A673 (cell line): ENCODE data around the gene PLD1. TPM values are rescaled to one million over a fixed set of nuclear protein-coding genes. Genes with fewer than 3 reads are reported as not detected.

Source experiments
- BruUV-seq: library from RNA; stranded (reverse); fragments of 400-500 nt; replicated peaks from 2 replicates; lab custom pipeline; 2021; lab: Mats Ljungman, UMichigan
- CTCF ChIA-PET: fragments of 300-600 bp; sonication (Branson Sonifier 250); formaldehyde crosslinking; loops from one replicate; lab custom pipeline; 2022; ENCODE audit warnings: antibody characterized with exemption; lab: Charles Lee
- POLR2A ChIA-PET: fragments of 300-600 bp; sonication (Branson Sonifier 250); formaldehyde crosslinking; loops from one replicate; lab custom pipeline; 2022; ENCODE audit warnings: antibody characterized with exemption; ENCODE audit not compliant: low non-redundant PET; lab: Charles Lee
- DNase-seq: peaks from one replicate; pipeline ENCODE4 v3.0.0-alpha.2; 2015; ENCODE audit warnings: low spot score
- H3K27ac ChIP-seq: fragments of 200-600 bp; sonication (generic); 2 replicates; pipeline ENCODE4 v1.5.1; 2016; ENCODE audit warnings: mixed run types, low read depth, mild to moderate bottlenecking, mixed read lengths, antibody characterized with exemption, low read length; ENCODE audit not compliant: poor library complexity, severe bottlenecking
- H3K27me3 ChIP-seq: fragments of 200-600 bp; sonication (generic); replicated peaks from 2 replicates; pipeline ENCODE4 v1.6.1; 2017; ENCODE audit warnings: mixed run types, low read depth, mild to moderate bottlenecking, mixed read lengths, antibody characterized with exemption, low read length; ENCODE audit not compliant: insufficient read depth, poor library complexity
- H3K36me3 ChIP-seq: fragments of 200-600 bp; sonication (generic); 2 replicates; pipeline ENCODE4 v1.6.1; 2016; ENCODE audit warnings: mixed run types, mild to moderate bottlenecking, mixed read lengths, antibody characterized with exemption, low read length; ENCODE audit not compliant: insufficient read depth, poor library complexity, severe bottlenecking
- H3K4me1 ChIP-seq: fragments of 200-600 bp; sonication (generic); 2 replicates; pipeline ENCODE4 v1.6.1; 2017; ENCODE audit warnings: mixed run types, mild to moderate bottlenecking, mixed read lengths, antibody characterized with exemption, low read length; ENCODE audit not compliant: insufficient read depth, poor library complexity, severe bottlenecking
- H3K4me3 ChIP-seq: fragments of 200-600 bp; sonication (generic); 2 replicates; pipeline ENCODE4 v1.5.1; 2016; ENCODE audit warnings: low read depth, mixed run types, mild to moderate bottlenecking, mixed read lengths, low read length; ENCODE audit not compliant: poor library complexity, severe bottlenecking
- H3K9me3 ChIP-seq: fragments of 200-600 bp; sonication (generic); 2 replicates; pipeline ENCODE4 v1.6.1; 2016; ENCODE audit warnings: mixed run types, low read depth, mild to moderate bottlenecking, mixed read lengths, antibody characterized with exemption, low read length; ENCODE audit not compliant: poor library complexity, severe bottlenecking
- EZH2 ChIP-seq: fragments of 200-600 bp; sonication (generic); IDR thresholded peaks from 2 replicates; pipeline ENCODE4 v1.6.1; 2017; ENCODE audit warnings: borderline replicate concordance, low read depth, mild to moderate bottlenecking, mixed read lengths, antibody characterized with exemption, low read length; ENCODE audit not compliant: poor library complexity, severe bottlenecking
- intact Hi-C: fragments of 100-400 bp; cut with micrococcal nuclease; formaldehyde crosslinking; loops from one replicate; pipeline ENCODE4 v1.10.0; 2022; ENCODE audit not compliant: unreplicated experiment
- total RNA-seq: library from RNA; stranded (reverse); gene quantifications from 2 replicates; pipeline ENCODE4 v1.2.3, GENCODE V29; 2021
- TF ChIP-seq, protein P1 (sequence below): fragments of 300-800, 200-600 bp; sonication (generic); conservative IDR thresholded peaks from 2 replicates; pipeline ENCODE4 v1.5.1; 2017; ENCODE audit warnings: low read depth, mild to moderate bottlenecking, antibody characterized with exemption, low read length, moderate library complexity, mixed read lengths

Gene PLD1
- total RNA-seq, 1 experiment from 2014 or later, result 3.2 TPM

DNA sequence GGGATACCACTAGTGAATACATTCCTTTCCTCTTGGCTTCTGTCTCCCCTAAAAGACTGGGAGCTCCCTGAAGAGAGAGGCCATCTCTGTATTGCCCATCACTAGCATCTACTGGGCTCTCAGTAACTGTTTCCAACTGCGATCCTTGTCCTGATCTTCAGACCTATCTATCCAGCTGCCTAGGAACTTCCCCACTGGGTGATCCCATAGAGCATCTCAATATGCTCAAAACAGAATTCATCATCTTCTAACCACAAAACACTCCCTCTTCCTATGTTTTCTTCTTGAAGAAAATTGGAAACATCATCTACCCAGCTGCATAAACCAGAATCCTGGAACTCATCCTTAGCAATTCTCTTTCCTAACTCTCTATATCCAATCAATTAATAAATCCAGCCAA is 54.6 kb downstream of the PLD1 start:
- intact Hi-C loops, result no loop called here
- Histone ChIP-seq H3K4me1 (no peaks in the 10 kb centered on the region), H3K36me3 (no peaks in the 10 kb centered on the region), H3K27ac (no peak overlapping the region), H3K9me3 (no peaks in the 10 kb centered on the region), H3K4me3 (no peak overlapping the region), H3K27me3 (no peaks in the 10 kb centered on the region)
- no peak for TF ChIP-seq EZH2
- TF ChIP-seq, protein P1, sequence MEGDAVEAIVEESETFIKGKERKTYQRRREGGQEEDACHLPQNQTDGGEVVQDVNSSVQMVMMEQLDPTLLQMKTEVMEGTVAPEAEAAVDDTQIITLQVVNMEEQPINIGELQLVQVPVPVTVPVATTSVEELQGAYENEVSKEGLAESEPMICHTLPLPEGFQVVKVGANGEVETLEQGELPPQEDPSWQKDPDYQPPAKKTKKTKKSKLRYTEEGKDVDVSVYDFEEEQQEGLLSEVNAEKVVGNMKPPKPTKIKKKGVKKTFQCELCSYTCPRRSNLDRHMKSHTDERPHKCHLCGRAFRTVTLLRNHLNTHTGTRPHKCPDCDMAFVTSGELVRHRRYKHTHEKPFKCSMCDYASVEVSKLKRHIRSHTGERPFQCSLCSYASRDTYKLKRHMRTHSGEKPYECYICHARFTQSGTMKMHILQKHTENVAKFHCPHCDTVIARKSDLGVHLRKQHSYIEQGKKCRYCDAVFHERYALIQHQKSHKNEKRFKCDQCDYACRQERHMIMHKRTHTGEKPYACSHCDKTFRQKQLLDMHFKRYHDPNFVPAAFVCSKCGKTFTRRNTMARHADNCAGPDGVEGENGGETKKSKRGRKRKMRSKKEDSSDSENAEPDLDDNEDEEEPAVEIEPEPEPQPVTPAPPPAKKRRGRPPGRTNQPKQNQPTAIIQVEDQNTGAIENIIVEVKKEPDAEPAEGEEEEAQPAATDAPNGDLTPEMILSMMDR, result no peak
- POLR2A ChIA-PET, result no interaction called here
- CTCF ChIA-PET, result no interaction called here
- BruUV-seq, result no TSS peak
- DNase-seq, result no peak

DNA sequence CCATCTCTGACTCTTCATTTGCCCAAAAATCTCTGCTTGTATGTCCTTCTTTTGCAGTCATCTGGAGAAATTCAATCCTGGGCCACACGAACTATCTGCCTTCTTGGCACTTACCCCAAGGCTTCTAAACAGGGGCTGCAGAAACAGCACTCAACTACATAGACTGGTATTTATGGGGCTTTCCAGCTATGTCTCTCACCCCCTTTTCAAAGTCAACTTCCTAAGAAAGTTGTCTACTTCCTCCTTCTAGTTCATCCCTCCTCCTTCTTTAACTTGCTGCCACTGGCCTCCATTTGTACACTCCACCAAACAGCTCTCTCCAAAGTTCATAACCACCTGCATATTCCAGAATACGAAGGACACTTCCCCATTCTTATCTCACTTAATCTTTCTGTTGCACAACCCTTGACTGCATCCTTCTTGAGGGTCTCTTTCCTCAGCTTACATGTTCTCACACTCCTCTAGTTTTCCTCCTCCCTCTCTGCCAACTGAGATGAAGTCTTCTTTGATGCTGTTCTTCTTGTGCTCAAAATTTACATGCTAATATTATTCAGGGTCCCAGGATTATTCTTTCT is 55.2 kb downstream of the PLD1 start:
- no peak for DNase-seq
- BruUV-seq, result no TSS peak
- intact Hi-C loops, result no loop called here
- Histone ChIP-seq H3K4me1 (no peaks in the 10 kb centered on the region), H3K9me3 (no peaks in the 10 kb centered on the region), H3K27me3 (no peaks in the 10 kb centered on the region), H3K4me3 (no peak overlapping the region), H3K27ac (no peak overlapping the region), H3K36me3 (no peaks in the 10 kb centered on the region)
- POLR2A ChIA-PET, result no interaction called here
- TF ChIP-seq, protein P1, result no peak
- no peak for TF ChIP-seq EZH2
- CTCF ChIA-PET, result no interaction called here

DNA sequence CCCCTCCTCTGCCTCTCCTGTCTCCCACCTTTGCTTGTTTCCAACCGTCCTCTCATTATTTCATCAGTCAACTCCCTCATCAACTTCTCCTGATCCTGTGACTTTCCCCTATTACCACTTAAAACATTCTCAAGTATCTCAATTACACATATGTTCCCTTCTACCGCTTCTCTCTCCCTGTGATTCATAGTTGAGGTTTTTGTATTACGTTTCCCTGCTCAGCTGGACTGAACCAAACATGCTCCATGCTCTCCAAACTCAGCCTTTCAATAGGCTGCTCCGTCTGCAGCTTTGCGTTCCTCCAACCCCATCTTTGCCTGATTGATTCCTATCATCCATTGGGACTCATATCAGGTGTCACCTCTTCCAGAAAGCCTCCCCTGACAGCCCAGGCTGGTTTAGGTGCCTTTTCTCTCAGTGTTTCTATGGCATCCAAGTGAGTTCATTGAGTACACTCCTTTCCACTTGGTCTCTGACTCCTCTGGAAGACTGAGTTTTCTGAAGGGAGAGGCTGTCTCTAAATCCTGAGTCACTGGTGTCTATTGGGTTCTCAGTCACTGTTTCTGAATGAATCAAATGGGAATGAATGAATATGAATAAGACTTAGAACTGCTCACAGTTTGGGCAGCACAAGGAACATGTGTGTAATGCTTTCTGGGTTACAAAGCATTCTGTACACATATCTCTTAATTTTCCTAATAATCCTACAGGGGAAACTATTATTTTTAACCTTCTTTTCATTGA is 56.4 kb downstream of the PLD1 start:
- Histone ChIP-seq H3K27me3 (no peaks in the 10 kb centered on the region), H3K36me3 (no peaks in the 10 kb centered on the region), H3K27ac (no peak overlapping the region), H3K4me3 (no peak overlapping the region), H3K9me3 (no peaks in the 10 kb centered on the region), H3K4me1 (no peaks in the 10 kb centered on the region)
- ChIA-PET CTCF (no interaction called here), POLR2A (no interaction called here)
- BruUV-seq, result no TSS peak
- no peak for TF ChIP-seq EZH2
- TF ChIP-seq, protein P1, result no peak
- intact Hi-C loops, result no loop called here
- DNase-seq, result no peak
